GM19468 (cell line): ENCODE data around the gene TWF2.
A peak's percentile ranks its signal among the peaks of the same experiment; 100 is the strongest.

ENCODE experiments used
- ATAC-seq: cut with Tn5 transposase; IDR thresholded peaks from one replicate; pipeline ENCODE4 v1.9.1; 2021; ENCODE audit warnings: mild to moderate bottlenecking, moderate library complexity, moderate number of reproducible peaks; ENCODE audit not compliant: unreplicated experiment; ENCODE audit errors: extremely low read depth

The TWF2 gene

GRCh38 chr3:52210550-52211046, 28.4 kb downstream of the TWF2 start:
- no peak for ATAC-seq

GRCh38 chr3:52210037-52210436, 28.9 kb downstream of the TWF2 start:
- no peak for ATAC-seq

GRCh38 chr3:52208556-52208955, 30.4 kb downstream of the TWF2 start:
- no peak for ATAC-seq

- ATAC-seq: no peak
These were observed 33.1 kb downstream of the TWF2 start for GRCh38 chr3:52205727-52206372.

- no peak for ATAC-seq
These were observed 34.5 kb downstream of the TWF2 start for GRCh38 chr3:52204337-52205073.

- ATAC-seq: no peak
These were observed 35.3 kb downstream of the TWF2 start for GRCh38 chr3:52203701-52204100.

GRCh38 chr3:52202384-52203077, 36.4 kb downstream of the TWF2 start:
- no peak for ATAC-seq

- no peak for ATAC-seq
These were observed 37.8 kb downstream of the TWF2 start for GRCh38 chr3:52200981-52201679.

GRCh38 chr3:52198643-52199608, 40.0 kb downstream of the TWF2 start:
- no peak for ATAC-seq

GRCh38 chr3:52197842-52198625, 40.9 kb downstream of the TWF2 start, which contains the start of gene ALAS1:
TSS of gene ALAS1 (plus strand) at chr3:52198160. CDS start at chr3:52199242, 1,082 bp downstream.
- ATAC-seq: peak; percentile 77

- ATAC-seq: no peak
These were observed 41.5 kb downstream of the TWF2 start for GRCh38 chr3:52197499-52197841.

GRCh38 chr3:52196977-52197376, 42.0 kb downstream of the TWF2 start:
- no peak for ATAC-seq

- no peak for ATAC-seq
These were observed 43.1 kb downstream of the TWF2 start for GRCh38 chr3:52195823-52196331.

- no peak for ATAC-seq
These were observed 43.7 kb downstream of the TWF2 start for GRCh38 chr3:52195291-52195597.

- ATAC-seq: no peak
These were observed 44.3 kb downstream of the TWF2 start for GRCh38 chr3:52194485-52195290.

- no peak for ATAC-seq
These were observed 45.9 kb downstream of the TWF2 start for GRCh38 chr3:52193065-52193464.

- ATAC-seq: no peak
These were observed 47.3 kb downstream of the TWF2 start for GRCh38 chr3:52191663-52192062.
